NCI-H2029 treated with DMSO at 0.1 percent for 48 hours (cell line): ENCODE results near the gene KRTAP1-3.
"Not testable (repeated sequence)": the region's sequence is repeated elsewhere in the genome, so short reads cannot be mapped to it uniquely, and the experiment has no call there.

Experiments
- DNase-seq: peaks from one replicate; lab custom pipeline; 2025; lab: John Stamatoyannopoulos, UW

KRTAP1-3 gene, protein sequence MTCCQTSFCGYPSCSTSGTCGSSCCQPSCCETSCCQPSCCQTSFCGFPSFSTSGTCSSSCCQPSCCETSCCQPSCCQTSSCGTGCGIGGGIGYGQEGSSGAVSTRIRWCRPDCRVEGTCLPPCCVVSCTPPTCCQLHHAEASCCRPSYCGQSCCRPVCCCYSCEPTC

DNA sequence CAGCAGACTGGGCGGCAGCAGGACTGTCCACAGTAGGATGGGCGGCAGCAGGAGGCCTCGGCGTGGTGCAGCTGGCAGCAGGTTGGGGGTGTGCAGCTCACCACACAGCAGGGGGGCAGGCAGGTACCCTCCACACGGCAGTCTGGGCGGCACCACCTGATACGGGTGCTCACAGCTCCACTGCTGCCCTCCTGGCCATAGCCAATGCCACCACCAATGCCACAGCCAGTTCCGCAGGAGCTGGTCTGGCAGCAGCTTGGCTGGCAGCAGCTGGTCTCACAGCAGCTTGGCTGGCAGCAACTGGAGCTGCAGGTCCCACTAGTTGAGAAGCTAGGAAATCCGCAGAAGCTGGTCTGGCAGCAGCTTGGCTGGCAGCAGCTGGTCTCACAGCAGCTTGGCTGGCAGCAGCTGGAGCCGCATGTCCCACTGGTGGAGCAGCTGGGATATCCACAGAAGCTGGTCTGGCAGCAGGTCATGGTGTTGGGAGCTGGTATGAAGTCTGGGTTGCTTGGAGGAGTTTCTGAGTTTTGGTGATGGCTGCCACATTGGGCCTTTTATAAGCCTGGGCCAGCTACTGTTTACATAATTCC lies at the start of gene KRTAP1-3:
TSS of gene KRTAP1-3 (minus strand) at position 529 of the 590 bp plus-strand sequence. CDS start at position 476, 53 bp downstream.
- DNase-seq: peak; percentile 18

DNA sequence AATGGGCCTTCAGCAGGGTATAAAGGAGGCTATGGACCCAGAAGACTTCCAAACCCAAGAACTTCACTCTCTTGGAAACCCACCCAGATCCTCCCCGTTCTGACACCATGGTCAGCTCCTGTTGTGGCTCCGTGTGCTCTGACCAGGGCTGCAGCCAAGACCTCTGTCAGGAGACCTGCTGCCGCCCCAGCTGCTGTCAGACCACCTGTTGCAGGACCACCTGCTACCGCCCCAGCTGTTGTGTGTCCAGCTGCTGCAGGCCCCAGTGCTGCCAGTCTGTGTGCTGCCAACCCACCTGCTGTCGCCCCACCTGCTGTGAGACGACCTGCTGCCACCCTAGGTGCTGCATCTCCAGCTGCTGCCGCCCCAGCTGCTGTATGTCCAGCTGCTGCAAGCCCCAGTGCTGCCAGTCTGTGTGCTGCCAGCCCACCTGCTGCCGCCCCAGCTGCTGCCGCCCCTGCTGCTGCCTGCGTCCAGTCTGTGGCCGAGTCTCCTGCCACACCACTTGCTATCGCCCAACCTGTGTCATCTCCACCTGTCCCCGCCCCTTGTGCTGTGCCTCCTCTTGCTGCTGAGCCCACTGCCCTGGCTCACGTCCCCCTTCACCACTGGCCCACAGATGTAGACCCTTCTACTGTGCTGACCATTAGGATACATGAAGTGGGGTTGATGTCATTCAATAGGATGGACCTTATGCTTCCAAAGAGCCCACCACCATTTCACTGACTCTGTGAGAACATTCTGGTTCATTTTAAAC lies 49.6 kb upstream of the KRTAP1-3 start, which contains the start of gene KRTAP4-7:
TSS of gene KRTAP4-7 (plus strand) at position 51 of the 757 bp plus-strand sequence. CDS start at position 108, 57 bp downstream.
- not testable (repeated sequence) for DNase-seq

GRCh38 chr17:41083427-41083826 lies 48.8 kb upstream of the KRTAP1-3 start:
- DNase-seq: not testable (repeated sequence)

DNA sequence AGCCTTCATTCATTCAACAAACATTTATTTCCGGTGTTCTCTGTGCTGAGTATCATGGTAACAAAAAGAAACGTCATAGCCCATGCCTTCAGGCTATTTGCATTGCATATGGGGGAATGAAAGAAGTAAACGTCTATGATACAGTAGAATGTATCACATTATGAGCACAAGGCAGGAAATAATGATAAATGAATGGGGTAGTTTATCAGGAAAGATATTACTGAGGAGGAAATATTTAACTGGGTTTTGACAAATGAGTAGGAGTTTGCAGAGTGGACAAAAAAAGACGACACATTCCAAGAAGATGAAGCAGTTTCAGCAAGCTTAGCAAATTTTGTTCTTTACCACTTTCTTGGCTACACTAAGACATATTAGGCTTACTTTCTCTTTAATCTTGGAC lies 48.0 kb upstream of the KRTAP1-3 start:
- no peak for DNase-seq

GRCh38 chr17:41076788-41077187 lies 42.1 kb upstream of the KRTAP1-3 start:
- DNase-seq: no peak

DNA sequence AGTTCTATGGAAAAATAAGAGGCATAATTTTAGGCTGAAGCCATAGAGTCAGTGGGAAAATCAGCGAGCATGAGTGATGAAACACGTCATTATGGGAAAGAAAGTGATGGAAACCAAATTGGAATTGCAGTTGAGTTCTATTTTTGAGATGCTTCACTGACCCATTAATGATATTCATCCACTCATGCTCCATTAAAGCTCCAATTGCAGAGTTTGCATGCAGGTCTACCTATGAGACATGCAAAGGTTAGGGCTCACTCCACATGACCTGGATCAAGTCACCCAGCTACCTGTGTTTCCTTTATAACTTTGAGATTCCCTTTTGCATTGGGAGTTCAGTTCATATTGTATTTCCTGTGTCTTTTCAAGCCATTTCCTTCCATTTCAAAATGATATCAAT lies 39.0 kb upstream of the KRTAP1-3 start:
- no peak for DNase-seq

DNA sequence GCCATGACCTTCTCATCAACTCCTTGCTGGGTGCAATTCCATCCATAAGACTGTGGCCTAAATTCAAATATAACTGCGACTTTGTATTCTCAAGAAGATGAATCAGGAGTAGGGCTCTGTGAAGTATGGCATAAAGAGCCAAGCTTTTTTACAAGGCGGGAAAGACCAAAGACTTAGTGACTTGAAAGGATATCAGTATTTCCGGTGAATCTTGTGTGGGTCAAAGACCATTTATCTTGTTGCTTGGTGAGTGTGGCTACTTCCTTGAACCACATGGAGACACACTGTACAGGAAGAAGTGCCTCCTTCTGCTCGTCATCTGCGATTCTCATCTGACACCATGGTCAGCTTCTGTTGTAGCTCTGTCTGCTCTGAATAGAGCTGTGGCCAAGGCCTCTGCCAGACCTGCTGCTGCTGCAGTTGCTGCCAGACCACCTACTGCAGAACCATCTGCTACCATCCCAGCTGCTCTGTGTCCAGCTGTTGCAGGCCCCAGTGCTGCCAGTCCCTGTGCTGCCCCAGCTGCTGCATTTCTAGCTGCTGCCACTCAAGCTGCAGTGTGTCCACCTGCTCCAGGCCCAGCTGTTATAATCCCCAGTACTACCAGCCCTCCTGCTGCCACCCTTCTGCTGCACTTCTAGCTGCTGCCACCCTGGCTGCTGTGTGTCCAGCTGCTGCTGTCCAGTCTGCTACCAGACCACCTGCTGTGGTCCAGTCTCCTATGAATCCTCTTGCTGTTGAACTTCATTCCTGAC lies 37.1 kb upstream of the KRTAP1-3 start:
- DNase-seq: no peak

GRCh38 chr17:41069031-41069430 lies 34.4 kb upstream of the KRTAP1-3 start:
- no peak for DNase-seq

DNA sequence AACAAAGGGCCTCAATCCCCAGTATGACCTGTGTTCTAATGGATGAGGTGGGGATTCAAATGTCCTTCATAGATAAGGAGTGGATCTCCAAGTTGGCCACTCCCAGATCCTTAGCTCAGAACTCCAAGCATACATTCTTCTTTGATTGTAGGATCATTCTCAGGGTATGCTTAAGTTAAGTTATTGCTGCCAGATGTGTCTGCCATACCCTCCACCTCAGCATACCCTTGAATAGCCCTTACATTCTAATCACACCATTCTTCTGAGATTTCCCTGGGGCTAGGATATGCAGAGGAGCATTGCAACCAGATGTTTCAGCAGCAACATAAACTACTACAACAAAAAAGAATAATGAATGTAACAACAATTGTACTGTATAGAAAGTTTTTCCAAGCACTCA lies 32.6 kb upstream of the KRTAP1-3 start:
- DNase-seq: no peak

- DNase-seq: no peak
These were observed 31.4 kb upstream of the KRTAP1-3 start, which contains the start of gene KRTAP2-4 for GRCh38 chr17:41065829-41066624. TSS of gene KRTAP2-4 (minus strand) at chr17:41065879. CDS start at chr17:41065845, 34 bp downstream.

- not testable (repeated sequence) for DNase-seq
These were observed 30.5 kb upstream of the KRTAP1-3 start for GRCh38 chr17:41065016-41065689.

GRCh38 chr17:41064301-41064700 lies 29.6 kb upstream of the KRTAP1-3 start:
- DNase-seq: no peak

DNA sequence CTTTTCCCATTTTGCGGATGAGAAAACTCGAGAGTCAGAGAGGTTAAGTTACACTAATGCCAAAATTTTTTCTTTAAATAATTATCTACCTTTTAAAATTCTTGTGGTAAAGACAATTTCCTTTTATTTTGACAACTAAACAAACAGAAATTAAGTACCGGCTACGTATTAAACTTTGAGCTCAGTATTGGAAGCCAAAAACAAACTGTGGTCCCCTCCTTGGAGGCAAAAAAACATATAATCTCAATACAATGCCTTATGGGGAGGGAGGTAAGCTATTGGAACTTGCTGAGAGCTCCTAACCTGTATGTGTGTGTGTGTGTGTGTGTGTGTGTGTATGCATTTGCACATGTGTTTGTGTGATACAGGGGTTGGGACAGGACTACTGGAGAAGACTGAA lies 28.8 kb upstream of the KRTAP1-3 start:
- no peak for DNase-seq

DNA sequence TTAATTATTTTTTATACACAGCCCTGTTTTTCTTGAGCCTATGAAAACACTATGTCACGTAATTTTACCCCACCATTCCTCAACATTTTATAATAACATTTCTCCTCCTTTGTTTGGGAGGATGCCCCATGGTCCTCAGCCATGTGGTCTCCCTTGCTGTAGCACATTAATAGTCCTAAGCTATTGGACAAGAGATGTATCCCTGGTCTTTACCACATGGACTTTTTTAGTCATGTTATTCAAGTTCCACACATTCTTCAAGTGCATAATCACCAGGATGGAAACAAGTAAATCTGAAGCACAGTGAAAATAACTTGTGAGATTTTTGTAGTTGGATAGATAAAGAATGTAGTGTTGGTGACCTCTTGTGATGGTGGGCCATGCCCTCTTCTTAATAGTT lies 27.3 kb upstream of the KRTAP1-3 start:
- no peak for DNase-seq

GRCh38 chr17:41060052-41060604 lies 25.5 kb upstream of the KRTAP1-3 start, which contains the start of gene KRTAP2-3:
TSS of gene KRTAP2-3 (minus strand) at chr17:41060114. CDS start at chr17:41060050, 64 bp downstream.
- no peak for DNase-seq

GRCh38 chr17:41059276-41060051 lies 24.8 kb upstream of the KRTAP1-3 start:
- not testable (repeated sequence) for DNase-seq

GRCh38 chr17:41058741-41059140 lies 24.1 kb upstream of the KRTAP1-3 start:
- no peak for DNase-seq

- no peak for DNase-seq
These were observed 22.9 kb upstream of the KRTAP1-3 start for GRCh38 chr17:41057547-41057946.

GRCh38 chr17:41055130-41055529 lies 20.5 kb upstream of the KRTAP1-3 start, which contains the start of gene KRTAP2-2:
TSS of gene KRTAP2-2 (minus strand) at chr17:41055230. CDS start at chr17:41055211, 19 bp downstream.
- not testable (repeated sequence) for DNase-seq
